Ureter (tissue), 1 donor: Measurements from ENCODE around the gene MRPS15. TPM values are rescaled to one million over a fixed set of nuclear protein-coding genes. Genes with fewer than 3 reads are reported as not detected.

Source experiments
- DNase-seq: peaks from one replicate; pipeline ENCODE4 v3.0.0-alpha.2; 2020; ENCODE audit warnings: low spot score
- total RNA-seq: library from RNA; stranded (reverse); gene quantifications from one replicate; pipeline ENCODE4 v1.2.4, GENCODE V29; 2023
- donor health status: DM: yes; HTN: yes; CAD: no.

Gene MRPS15
- total RNA-seq, 1 donor from 2014 or later = 59.9 TPM

- DNase-seq = no peak
Observed at GRCh38 chr1:36420409-36420808, 43.8 kb downstream of the MRPS15 start.

GRCh38 chr1:36419569-36419968, 44.6 kb downstream of the MRPS15 start:
- no peak for DNase-seq

GRCh38 chr1:36419140-36419539, 45.0 kb downstream of the MRPS15 start:
- DNase-seq = no peak

- DNase-seq = no peak
Observed at GRCh38 chr1:36417931-36418330, 46.3 kb downstream of the MRPS15 start.

DNA sequence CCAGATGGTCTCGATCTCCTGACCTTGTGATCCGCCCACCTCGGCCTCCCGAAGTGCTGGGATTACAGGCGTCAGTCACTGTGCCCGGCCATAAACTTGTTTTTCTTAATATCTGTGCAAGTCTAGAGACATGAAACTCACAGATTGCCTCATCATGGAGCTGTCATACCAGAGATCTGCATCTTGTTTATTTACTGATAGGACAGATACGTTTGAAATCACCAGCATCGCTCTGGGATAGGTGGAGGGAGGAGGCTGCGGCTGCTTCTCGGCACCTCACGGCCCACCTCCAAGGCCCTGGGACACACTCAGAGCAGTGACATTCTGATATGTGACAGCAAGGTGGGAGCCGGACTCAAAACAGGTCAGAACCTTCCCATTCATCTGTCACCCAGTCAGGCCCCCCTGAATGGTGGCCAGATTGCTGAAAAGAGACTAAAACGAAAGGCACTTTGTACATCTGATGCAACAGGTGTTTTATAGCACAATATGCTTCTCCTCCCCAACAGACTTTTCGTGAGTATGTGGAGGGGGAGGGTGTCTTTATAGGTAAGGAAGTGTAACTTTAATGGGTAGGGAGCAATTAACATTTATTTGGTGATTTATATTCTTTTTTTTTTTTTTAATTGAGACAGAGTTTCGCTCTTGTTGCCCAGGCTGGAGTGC, 48.4 kb downstream of the MRPS15 start:
- DNase-seq = no peak

DNA sequence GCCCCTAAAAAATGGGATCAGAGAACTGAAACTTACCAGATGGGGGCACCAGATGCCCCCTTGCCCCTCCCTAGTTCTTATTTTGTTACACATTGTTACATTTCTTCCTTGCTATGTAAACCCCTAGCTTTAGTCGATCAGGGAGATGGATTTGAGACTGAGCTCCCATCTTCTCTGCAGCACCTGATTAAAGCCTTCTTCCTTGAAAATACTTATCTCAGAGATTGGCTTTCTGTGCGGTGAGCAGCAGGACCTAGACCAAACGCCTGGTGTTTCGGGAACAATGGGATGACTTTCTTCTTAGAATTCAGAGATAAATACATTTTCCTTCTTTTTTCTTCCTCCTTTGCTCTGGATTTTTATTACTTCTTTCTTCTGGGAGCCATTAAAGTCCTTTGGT, 49.8 kb downstream of the MRPS15 start:
- DNase-seq = no peak

DNA sequence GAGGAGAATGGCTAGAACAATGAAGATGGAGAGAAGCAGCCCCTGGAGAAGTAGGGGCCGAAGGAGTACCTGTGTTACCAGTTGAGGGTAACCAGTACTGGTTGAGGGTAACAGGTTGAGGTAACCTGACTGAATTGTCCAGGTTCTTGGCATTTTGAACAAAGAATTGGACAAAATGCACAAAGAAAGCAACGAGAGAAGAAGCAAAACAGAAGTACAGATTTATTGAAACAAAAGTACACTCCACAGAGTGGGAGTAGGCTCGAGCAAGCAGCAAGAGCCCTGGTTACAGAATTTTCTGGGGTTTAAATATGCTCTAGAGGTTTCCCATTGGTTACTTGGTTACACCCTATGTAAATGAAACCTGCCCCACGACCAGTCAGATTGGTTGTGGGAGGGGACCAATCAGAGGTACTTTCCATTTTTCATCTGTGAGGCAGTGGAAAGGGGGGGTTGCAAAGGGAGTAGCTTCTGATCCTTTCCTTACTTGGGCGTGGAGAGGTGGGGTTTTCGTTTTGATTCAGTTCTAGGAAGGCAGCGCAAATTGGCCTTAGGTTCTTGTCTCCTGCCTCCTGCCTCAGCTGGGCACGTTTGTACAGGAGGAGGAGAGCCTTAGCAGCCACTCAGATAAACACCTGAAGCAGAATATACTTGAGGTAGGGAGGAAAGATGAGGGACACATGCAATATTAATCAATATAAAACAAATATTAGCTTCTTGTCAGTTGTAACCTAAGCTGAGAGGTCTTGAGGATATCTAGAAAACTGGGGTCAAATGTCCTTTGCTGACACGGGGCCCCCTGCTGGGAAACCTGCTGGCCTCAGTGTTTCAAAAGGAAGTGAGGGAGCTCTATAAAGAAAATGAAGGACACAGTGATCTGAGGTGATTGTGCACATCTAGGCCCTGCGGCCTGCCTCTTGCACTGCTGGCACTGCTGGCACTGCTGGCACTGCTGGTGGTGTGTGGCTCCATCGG, 52.2 kb downstream of the MRPS15 start:
- DNase-seq = no peak

DNA sequence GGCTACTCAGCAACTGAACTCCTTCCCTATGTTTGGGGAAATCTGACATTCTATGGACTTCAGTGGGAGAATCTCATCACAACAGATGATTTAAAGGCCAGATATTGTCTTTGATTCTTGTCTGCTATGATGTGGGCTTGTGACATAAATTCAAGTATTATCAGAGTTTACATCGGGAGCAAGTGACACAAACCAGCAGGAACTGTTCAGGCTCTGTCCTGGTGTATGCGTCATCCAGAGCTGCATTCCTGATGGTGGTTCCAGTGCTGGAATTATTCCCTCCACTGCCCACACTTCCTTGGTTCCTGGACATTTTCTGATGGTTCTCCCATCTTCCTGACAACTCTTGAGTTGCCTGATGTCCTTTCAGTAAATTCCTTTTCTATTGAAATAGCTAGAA, 55.7 kb downstream of the MRPS15 start:
- DNase-seq = no peak

DNA sequence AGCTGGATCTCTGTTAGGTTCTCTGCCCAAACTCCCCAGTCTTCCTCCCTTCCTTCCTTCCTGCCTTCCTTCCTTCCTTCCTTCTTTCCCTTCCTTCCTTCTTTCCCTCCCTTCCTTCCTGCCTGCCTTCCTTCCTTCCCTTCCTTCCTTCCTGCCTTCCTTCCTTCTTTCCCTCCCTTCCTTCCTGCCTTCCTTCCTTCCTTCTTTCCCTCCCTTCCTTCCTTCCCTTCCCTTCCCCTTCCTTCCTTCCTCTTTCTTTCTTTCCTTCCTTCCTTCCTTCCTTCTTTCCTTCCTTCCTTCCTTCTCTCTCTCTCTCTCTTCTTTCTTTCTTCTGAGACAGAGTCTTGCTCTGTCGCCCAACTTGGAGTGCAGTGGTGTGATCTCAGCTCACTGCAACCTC, 57.7 kb downstream of the MRPS15 start:
- DNase-seq = no peak

Other genes starting within 250 kb of the MRPS15 start
- 129 TPM for gene THRAP3, start 239.9 kb downstream of the MRPS15 start, total RNA-seq
- gene SH3D21, start 158.0 kb downstream of the MRPS15 start, total RNA-seq = 9.5 TPM
- 12.4 TPM for gene EVA1B, start 140.7 kb downstream of the MRPS15 start, total RNA-seq
- gene STK40, start 78.5 kb downstream of the MRPS15 start, total RNA-seq = 34.2 TPM
- 28.9 TPM for gene LSM10, start 66.5 kb downstream of the MRPS15 start, total RNA-seq
- gene OSCP1, start 13.9 kb downstream of the MRPS15 start, total RNA-seq = 13.4 TPM
- 13.7 TPM for gene CSF3R, start 18.5 kb upstream of the MRPS15 start, total RNA-seq